Activated CD8-positive, alpha-beta memory T cell treated with anti-CD3 and anti-CD28 coated beads for 24 hours (primary cell): Measurements from ENCODE around the gene BAIAP2L1.
"Not testable (repeated sequence)": the region's sequence is repeated elsewhere in the genome, so short reads cannot be mapped to it uniquely, and the experiment has no call there.

Experiments
- DNase-seq: peaks from one replicate; pipeline ENCODE4 v3.0.0-alpha.2; 2020

Gene BAIAP2L1

DNA sequence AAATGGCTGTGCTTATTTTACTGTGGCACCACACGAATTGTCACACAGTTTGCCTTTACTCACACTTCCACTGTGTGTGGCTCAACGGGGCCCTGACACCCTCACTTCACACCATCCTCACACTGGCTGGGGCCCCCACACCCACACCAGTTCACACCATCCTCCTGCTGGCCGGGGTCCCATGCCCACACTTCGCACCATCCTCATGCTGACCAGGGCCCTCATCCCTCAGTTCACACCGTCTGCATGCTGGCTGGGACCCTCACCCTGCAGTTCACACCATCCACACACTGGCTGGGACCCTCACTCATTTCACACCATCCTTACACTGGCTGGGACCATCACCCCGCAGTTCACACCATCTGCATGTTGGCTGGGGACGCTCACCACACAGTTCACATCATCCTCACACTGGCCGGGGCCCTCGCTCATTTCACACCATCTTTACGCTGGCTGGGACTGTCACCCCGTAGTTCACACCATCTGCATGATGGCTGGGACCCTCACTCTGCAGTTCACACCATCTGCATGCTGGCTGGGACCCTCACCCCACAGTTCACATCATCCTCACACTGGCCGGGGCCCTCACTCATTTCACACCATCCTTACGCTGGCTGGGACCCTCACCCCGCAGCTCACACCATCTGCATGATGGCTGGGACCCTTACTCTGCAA, 83.4 kb downstream of the BAIAP2L1 start:
- no peak for DNase-seq

DNA sequence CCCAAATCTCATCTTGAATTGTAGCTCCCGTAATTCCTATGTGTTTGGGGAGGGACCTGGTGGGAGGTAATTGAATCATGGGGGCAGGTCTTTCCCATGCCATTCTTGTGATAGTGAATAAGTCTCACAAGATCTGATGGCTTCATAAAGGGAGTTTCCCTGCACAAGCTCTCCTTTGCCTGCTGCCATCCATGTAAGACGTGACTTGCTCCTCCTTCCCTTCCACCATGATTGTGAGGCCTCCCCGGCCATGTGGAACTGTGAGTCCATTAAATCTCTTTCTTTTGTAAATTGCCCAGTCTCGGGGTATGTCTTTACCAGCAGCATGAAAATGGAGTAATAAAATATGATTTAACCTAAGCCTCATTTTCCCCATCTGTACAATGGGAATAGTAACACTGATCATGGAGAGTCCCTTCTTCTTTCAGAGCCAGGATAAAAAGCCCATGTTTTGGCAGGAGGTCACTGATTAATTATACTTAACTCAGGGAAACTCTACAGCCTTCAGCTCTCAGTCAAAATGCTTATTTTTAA, 84.8 kb downstream of the BAIAP2L1 start:
- DNase-seq: not testable (repeated sequence)

GRCh38 chr7:98315318-98315993, 85.4 kb downstream of the BAIAP2L1 start:
- DNase-seq: no peak

DNA sequence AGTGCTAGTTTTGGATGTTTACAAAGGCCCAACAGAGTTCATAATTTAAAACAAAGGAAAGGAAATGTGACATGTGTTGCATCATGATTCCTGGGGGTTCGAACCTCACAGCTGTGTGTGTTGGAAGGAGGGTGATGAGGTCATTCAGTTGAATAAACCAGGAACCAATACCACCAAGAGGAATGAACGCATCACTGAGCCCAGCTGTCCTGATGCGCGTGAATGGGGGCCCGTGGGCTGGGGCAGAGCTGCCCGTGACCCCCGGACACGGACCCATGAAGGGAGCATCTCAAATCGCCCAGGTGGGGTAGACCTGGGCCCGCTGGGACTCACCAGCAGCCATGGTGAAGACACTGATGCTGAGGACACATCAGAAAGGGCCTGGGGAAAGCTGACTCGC, 86.4 kb downstream of the BAIAP2L1 start:
- DNase-seq: no peak

DNA sequence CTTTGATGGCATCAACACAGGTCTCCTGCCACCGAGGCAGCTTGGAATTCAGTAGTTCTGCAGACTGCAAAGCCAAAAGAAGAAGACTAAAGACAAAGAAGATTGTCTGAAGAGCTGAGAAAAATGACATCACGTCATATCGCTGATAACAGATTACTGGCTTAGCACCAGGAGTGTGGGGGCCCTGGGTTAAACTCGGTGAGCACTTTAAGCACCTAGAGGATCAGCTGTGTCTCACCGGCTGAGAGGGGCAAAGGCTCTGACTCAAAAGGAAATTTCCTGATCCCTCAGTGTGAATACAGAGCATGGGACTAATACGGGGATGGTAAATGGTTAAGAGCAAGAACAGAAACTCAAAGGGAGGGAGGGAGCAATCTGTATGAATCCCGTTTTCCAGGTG, 88.7 kb downstream of the BAIAP2L1 start:
- no peak for DNase-seq

- no peak for DNase-seq
These were observed 91.3 kb downstream of the BAIAP2L1 start for GRCh38 chr7:98309566-98309965.

DNA sequence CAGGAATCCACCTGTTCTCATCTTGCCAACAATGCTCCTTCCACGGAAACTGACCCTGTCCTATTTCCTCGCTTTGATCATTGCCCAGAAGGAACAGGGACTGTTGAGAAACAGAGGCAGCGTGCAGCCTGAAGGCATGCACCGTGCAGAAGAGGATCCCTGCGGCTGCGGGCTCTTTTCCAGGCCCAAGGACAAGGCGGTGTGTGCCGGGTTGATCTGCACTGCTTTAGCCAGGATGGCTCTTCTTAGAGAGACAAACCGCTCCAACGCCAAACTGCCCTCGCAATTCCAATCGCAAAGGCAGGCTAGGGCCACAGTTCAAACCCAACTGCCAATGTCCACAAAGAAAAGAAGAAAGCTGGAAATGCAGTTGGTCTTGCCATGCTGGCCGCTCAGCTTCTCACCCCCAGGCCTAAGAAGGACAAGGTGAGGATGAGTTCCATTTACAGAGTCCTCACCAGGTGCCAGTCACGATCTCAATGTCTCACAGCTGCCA, 92.9 kb downstream of the BAIAP2L1 start:
- DNase-seq: no peak

GRCh38 chr7:98305951-98306535, 94.8 kb downstream of the BAIAP2L1 start:
- DNase-seq: no peak

- DNase-seq: no peak
These were observed 97.0 kb downstream of the BAIAP2L1 start for GRCh38 chr7:98303906-98304305.

DNA sequence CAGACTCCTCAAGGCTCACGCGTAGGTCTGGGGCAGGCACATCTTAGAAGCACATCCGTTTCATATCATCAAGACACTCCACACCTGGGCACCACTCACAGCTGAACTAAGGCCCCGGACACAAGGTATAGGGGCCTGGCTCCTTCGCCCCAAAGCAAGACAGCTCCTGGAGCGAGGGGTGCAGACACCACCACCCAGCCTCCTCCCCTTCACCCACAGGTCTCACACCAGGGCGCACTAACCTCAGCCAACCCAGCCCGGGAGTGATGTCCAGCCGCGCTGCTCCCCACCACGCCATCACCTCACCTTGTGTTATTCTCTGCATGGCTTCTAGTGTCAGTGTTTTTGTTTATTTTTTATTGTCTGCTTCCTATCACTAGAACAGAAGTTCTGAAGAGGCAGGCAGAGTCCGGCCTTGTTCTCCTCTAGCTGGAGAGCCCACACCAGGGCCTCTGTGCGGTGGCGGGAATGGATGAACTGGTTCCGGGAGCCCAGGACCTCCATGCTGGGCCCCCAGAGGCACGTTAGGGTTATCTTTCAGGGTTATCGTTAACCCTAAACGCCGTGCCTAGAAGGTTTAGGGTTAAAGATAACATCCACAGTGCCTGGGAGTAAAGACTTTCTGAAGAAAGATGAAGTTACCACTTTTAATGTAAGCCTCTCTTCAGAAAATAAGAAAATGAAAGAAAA, 97.6 kb downstream of the BAIAP2L1 start:
- no peak for DNase-seq

- DNase-seq: no peak
These were observed 99.0 kb downstream of the BAIAP2L1 start for GRCh38 chr7:98301693-98302470.

DNA sequence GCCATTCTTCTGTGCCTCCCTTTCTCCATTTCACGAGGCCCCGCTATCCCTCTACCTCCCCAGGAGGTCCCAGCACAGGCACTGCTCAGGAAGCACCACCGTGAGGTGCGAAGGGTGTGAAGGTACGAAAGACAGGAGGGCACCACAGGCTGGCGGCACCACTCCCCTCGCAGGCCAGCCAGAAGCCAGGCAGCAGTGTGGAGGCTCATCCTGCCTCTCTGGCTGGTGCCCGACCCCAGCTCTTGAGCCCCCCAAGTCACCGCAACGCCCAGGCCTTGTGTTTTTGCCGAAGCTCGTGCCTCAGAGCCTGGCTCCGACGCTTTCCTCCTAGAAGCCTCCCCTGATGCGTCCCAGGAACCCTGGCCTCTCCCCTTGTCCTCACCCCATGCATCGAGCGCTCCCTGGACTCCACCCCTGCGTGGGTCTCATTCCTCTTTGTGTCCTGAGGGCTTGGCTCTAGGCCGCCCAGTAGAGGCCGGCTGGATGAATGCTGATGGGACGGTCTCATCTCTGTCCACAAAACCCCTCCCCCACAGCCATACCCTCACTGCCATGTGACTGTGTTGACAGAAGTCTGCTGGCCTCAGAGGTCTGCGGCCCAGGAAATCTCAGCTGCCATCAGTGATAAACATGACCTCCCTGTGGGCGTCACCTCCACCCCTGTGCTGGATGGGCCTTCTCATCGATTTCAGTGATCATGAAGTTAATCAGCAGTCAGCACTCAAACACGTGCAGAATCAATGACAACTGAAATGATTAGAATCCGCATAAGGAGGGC, 100.1 kb downstream of the BAIAP2L1 start:
- no peak for DNase-seq

- DNase-seq: no peak
These were observed 103.1 kb downstream of the BAIAP2L1 start for GRCh38 chr7:98297626-98298286.

DNA sequence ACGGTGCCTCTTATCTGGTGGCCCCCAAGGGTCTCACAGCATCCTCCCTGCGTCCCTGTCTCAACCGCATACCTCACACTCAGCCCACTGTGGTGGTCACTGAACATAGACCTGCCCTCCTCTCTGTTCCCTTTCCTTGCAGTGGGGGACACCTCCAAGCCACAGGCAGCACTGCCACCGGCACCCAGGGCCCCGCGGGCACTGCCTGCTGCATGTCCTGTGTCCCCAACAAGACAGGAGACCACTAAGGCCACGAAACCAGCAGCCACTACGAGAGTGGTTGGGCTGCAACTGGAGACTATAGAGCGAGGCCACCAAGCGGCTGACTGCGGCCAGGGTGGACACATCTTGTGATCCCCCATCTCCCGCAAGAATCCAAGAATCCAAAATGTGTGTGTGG, 104.1 kb downstream of the BAIAP2L1 start:
- no peak for DNase-seq

GRCh38 chr7:98295467-98296192, 105.3 kb downstream of the BAIAP2L1 start:
- no peak for DNase-seq

- DNase-seq: no peak
These were observed 106.0 kb downstream of the BAIAP2L1 start for GRCh38 chr7:98294798-98295382.

GRCh38 chr7:98294326-98294725, 106.6 kb downstream of the BAIAP2L1 start:
- DNase-seq: no peak

DNA sequence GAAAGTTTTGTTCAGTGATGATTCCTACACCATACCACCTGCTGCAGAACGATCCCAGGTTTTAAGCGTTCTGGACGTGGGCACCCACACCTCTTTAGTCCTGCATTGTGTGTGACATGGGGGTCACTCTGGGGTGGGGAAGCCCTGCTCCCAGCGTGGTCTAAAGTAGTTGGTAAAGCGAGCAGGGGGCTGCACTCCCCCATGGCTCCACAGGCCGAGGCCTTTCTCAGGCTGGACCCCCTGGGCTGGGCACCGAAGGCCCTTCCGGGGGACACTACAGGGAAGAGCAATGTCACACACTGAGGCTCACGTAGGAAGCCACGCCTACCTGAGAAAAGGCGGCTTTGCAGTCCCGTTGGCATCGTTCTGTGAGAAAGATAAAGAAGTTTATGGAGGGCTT, 107.1 kb downstream of the BAIAP2L1 start:
- DNase-seq: no peak

DNA sequence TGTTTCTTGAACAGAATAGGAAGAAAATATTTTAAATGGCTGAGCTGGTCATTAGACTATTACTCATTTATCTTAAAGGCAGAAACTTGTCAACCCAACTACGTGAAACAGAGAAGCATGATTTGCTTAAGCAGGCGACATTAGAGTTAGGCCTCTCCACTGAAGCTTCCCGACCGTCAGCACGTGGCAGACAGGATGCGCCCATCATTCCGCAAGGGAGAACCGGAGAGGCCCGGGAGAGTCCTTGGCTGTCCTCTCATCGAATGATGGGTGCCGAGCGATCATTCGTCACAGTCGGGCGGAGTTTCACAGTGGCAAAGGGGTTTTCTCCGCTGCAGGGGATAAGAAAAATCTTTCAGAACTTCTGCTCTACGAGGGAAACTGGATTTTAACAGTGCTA, 107.6 kb downstream of the BAIAP2L1 start:
- no peak for DNase-seq

GRCh38 chr7:98291717-98292116, 109.2 kb downstream of the BAIAP2L1 start:
- DNase-seq: no peak
